Body of pancreas (tissue), 4 donors: ENCODE results near the gene GAS1.

Source experiments
- POLR2A ChIP-seq, 3 donors: fragments of 450-650 bp; IDR thresholded peaks; one replicate each; pipeline ENCODE4 v1.6.1; 2016; ENCODE audit warnings: antibody characterized with exemption in 3 of 3, mild to moderate bottlenecking in 2 of 3
- TF ChIP-seq, protein P1 (sequence below), 7 experiments: fragments of 450-650 bp in 4 of 7; fragments of 200-600 bp in 3 of 7; sonication (generic) in 3 of 7; IDR thresholded peaks; one replicate each; pipeline ENCODE4 v1.5.1; 2016 to 2019; ENCODE audit warnings: antibody characterized with exemption in 7 of 7

DNA sequence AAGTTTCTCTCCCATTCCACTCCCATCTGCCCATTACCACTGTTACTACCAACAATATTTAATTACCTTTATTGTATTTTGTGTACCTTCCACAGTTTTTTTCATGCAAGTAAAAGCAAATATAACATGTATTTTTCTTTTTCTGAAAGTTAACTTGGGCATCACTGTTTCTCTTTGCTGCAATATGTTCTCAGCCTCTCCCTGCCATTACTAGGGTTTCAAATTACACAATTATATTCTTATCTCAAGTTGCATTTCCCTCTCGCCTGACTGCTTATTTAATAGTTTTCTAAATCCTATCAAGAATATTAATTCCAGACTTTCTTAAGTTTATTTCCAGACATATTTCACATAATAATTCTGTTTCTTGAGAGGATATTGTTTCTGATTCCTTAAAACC is 46.9 kb upstream of the GAS1 start:
- TF ChIP-seq, protein P1, sequence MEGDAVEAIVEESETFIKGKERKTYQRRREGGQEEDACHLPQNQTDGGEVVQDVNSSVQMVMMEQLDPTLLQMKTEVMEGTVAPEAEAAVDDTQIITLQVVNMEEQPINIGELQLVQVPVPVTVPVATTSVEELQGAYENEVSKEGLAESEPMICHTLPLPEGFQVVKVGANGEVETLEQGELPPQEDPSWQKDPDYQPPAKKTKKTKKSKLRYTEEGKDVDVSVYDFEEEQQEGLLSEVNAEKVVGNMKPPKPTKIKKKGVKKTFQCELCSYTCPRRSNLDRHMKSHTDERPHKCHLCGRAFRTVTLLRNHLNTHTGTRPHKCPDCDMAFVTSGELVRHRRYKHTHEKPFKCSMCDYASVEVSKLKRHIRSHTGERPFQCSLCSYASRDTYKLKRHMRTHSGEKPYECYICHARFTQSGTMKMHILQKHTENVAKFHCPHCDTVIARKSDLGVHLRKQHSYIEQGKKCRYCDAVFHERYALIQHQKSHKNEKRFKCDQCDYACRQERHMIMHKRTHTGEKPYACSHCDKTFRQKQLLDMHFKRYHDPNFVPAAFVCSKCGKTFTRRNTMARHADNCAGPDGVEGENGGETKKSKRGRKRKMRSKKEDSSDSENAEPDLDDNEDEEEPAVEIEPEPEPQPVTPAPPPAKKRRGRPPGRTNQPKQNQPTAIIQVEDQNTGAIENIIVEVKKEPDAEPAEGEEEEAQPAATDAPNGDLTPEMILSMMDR (IDR thresholded peaks at IDR 0.05): no peak
- TF ChIP-seq POLR2A (IDR thresholded peaks at IDR 0.05): no peak
